Smooth muscle cell of the brain vasculature (primary cell): Measurements from ENCODE around the gene PPARA.

Experiments
- DNase-seq: peaks from one replicate; pipeline ENCODE4 v3.0.0-alpha.2; 2012; ENCODE audit warnings: low read depth, low spot score

The PPARA gene

DNA sequence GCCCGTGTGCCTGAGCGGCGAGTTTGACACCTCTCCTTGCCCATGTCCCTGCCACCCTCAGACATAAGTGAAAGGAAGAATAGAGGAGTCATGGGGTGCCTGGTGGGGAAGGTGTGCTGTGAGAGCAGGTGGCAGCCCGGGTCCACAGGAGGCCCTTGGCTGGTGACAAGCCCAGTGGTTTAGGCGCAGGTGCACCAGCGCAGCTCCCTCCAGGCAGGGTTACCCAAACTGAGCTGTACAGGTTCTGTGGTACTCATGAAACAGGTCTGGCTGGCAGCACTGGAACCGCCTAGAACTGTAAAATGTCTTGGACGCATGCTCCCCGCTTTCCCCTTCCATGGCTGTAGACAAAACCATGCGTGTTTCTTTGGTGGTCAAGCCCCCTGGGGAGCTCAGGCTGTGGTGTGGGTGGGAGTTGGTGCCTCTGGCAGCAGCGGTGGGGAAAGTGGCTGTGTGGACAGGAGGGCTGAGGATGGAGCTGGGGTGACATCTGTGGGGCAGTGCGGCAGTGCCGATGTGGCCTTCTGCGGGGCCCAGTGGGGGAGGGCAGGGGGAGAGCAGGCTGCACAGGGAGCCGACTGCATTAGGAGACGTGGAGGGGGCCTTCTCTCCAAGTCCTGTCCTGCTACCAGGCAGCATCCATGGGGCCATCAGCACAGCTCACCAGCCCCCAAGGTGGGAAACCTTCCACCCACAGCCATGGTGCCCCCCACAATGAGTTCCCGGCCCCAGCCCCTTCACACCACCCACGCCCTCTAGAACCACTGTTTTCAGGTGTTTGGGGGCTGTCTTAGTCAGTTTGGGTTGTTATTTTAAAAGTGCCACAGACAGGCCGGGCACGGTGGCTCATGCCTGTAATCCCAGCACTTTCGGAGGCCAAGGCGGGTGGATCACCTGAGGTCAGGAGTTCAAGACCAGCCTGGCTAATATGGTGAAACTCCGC, 140.8 kb downstream of the PPARA start:
- DNase-seq: no peak

DNA sequence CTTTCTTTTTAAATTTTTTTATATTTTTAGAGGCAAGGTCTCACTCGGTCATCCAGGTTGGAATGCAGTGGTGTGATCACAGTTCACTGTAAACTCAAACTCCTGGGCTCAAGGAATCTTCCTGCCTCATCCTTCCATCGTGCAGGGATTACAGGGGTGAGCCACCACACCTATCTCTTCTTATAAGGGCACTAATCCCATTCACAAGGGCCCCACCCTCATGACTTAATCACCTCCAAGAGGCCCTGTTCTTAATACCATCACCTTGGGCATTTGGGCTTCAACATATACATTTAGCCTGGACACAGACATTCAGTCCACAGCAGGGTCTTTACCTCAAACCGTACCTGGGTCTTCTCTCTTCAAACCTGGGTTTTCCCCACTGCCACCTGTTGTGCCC, 141.8 kb downstream of the PPARA start:
- DNase-seq: no peak

DNA sequence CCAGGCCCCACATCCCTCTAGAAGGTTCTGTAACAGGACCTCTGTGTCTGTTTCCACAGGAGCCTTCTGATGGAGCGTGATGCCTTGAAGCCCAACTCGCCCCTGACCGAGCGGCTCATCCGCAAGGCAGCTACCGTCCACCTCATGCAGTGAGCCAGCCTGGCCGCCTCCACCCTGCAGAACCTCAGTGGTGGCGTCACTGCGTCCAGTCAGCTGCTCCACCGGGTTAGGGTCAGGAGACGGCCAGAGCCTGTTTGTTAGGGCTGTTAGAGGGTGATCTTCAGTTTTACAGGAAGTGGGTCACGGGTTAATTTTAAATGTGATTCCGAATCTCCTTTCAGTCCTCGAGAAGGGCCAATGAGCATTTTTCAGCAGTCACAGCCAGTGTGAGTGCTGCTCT, 142.4 kb downstream of the PPARA start:
- no peak for DNase-seq
